Karpas-422 (cell line): Measurements from ENCODE around the gene DEAF1. TPM values are rescaled to one million over a fixed set of nuclear protein-coding genes. Genes with fewer than 3 reads are reported as not detected.

Source experiments
- total RNA-seq: library from RNA; depleted of rRNA; stranded (reverse); fragments of >200 nt; shearing (Covaris generic); gene quantifications from 2 replicates; pipeline ENCODE4 v1.2.3, GENCODE V29; 2014; ENCODE audit warnings: low replicate concordance; rRNA removed

DEAF1 gene
- total RNA-seq, 1 experiment from 2014 or later = 35.9 TPM

Other genes with a start within 250 kb of the DEAF1 start
- 13.5 and 25.4 TPM in 2 replicates for gene PTDSS2, start 244.9 kb downstream of the DEAF1 start, total RNA-seq
- gene RNH1, start 188.0 kb downstream of the DEAF1 start, total RNA-seq = 59.4 and 107 TPM in 2 replicates
- 8.5 and 53.1 TPM in 2 replicates for gene HRAS, start 159.6 kb downstream of the DEAF1 start, total RNA-seq
- 0.37 and 4.6 TPM in 2 replicates for gene LRRC56, start 157.7 kb downstream of the DEAF1 start, total RNA-seq
- 6.2 and 14.3 TPM in 2 replicates for gene LMNTD2, start 134.5 kb downstream of the DEAF1 start, total RNA-seq
- gene RASSF7, start 134.3 kb downstream of the DEAF1 start, total RNA-seq = 13.8 and 29.1 TPM in 2 replicates
- 8.7 and 20.9 TPM in 2 replicates for gene PHRF1, start 118.8 kb downstream of the DEAF1 start, total RNA-seq
- 34.6 and 53.5 TPM in 2 replicates for gene IRF7, start 79.3 kb downstream of the DEAF1 start, total RNA-seq
- 0.04 TPM in 1 of 2 replicates, not detected in the other for gene CDHR5, start 70.3 kb downstream of the DEAF1 start, total RNA-seq
- not detected in 2 replicates for gene SCT, start 68.0 kb downstream of the DEAF1 start, total RNA-seq
- gene DRD4, start 58.0 kb downstream of the DEAF1 start, total RNA-seq = not detected in 2 replicates
- gene TMEM80, start 594 bp upstream of the DEAF1 start, total RNA-seq = 25.4 and 32.8 TPM in 2 replicates
- gene EPS8L2, start 11.0 kb upstream of the DEAF1 start, total RNA-seq = 2.3 and 10.4 TPM in 2 replicates
- 127 and 177 TPM in 2 replicates for gene TALDO1, start 52.2 kb upstream of the DEAF1 start, total RNA-seq
- 43.6 and 61.0 TPM in 2 replicates for gene GATD1, start 82.3 kb upstream of the DEAF1 start, total RNA-seq
- gene CEND1, start 94.9 kb upstream of the DEAF1 start, total RNA-seq = 19.8 and 50.0 TPM in 2 replicates
- gene SLC25A22, start 103.1 kb upstream of the DEAF1 start, total RNA-seq = 9.3 and 23.4 TPM in 2 replicates
- gene PIDD1, start 110.0 kb upstream of the DEAF1 start, total RNA-seq = 26.2 and 26.6 TPM in 2 replicates
- gene RPLP2, start 114.7 kb upstream of the DEAF1 start, total RNA-seq = 774 and 1,042 TPM in 2 replicates
- 32.5 and 35.8 TPM in 2 replicates for gene PNPLA2, start 123.7 kb upstream of the DEAF1 start, total RNA-seq
- 0.48 and 1.5 TPM in 2 replicates for gene CRACR2B, start 132.7 kb upstream of the DEAF1 start, total RNA-seq
- 8.4 and 10.5 TPM in 2 replicates for gene CD151, start 137.7 kb upstream of the DEAF1 start, total RNA-seq
- gene POLR2L, start 147.3 kb upstream of the DEAF1 start, total RNA-seq = 113 and 203 TPM in 2 replicates
- gene TSPAN4, start 147.6 kb upstream of the DEAF1 start, total RNA-seq = 4.0 TPM in 1 of 2 replicates, not detected in the other
- 32.8 and 43.7 TPM in 2 replicates for gene CHID1, start 215.6 kb upstream of the DEAF1 start, total RNA-seq
- 20.0 and 34.6 TPM in 2 replicates for gene AP2A2, start 230.6 kb upstream of the DEAF1 start, total RNA-seq